Liver (tissue), 9 donors: ENCODE data around the gene KRT14. TPM values are rescaled to one million over a fixed set of nuclear protein-coding genes. Genes with fewer than 3 reads are reported as not detected.

ENCODE experiments used
- DNase-seq: peaks from one replicate; pipeline ENCODE4 v3.0.0-alpha.2; 2017; ENCODE audit warnings: low spot score
- H3K27ac ChIP-seq, 2 donors: one replicate each; pipeline ENCODE4 v1.7.0; 2013; ENCODE audit warnings: inconsistent platforms in 2 of 2, low read length in 2 of 2, control low read depth in 1 of 2, low read depth in 1 of 2, mild to moderate bottlenecking in 1 of 2
- H3K27me3 ChIP-seq, 4 donors: one replicate each; pipeline versions ENCODE4 v1.6.1 to v1.7.0; 2013; ENCODE audit warnings: low read length in 3 of 4, inconsistent platforms in 1 of 4, mild to moderate bottlenecking in 1 of 4, moderate library complexity in 1 of 4; ENCODE audit not compliant: control insufficient read depth in 4 of 4, insufficient read depth in 4 of 4
- H3K36me3 ChIP-seq, 4 donors: one replicate each; pipeline versions ENCODE4 v1.6.1 to v1.7.0; 2013; ENCODE audit warnings: low read length in 3 of 4, mild to moderate bottlenecking in 3 of 4, low read depth in 1 of 4, moderate library complexity in 1 of 4; ENCODE audit not compliant: control insufficient read depth in 4 of 4, insufficient read depth in 3 of 4
- H3K4me1 ChIP-seq, 4 donors: one replicate each; pipeline versions ENCODE4 v1.6.1 to v1.7.0; 2013; ENCODE audit warnings: low read length in 3 of 4, mild to moderate bottlenecking in 3 of 4, moderate library complexity in 1 of 4; ENCODE audit not compliant: control insufficient read depth in 4 of 4, insufficient read depth in 4 of 4
- H3K4me3 ChIP-seq, 3 donors: one replicate each; pipeline versions ENCODE4 v1.6.1 to v1.7.0; 2013; ENCODE audit warnings: low read length in 3 of 3, control low read depth in 1 of 3, low read depth in 1 of 3, mild to moderate bottlenecking in 1 of 3
- H3K9ac ChIP-seq, 2 donors: one replicate each; pipeline ENCODE4 v1.7.0; 2013; ENCODE audit warnings: low read length in 2 of 2, mild to moderate bottlenecking in 2 of 2, moderate library complexity in 2 of 2, control low read depth in 1 of 2, low read depth in 1 of 2
- H3K9me3 ChIP-seq, 4 donors: one replicate each; pipeline versions ENCODE4 v1.6.1 to v1.7.0; 2013; ENCODE audit warnings: low read length in 3 of 4; ENCODE audit not compliant: control insufficient read depth in 4 of 4
- ATF3 ChIP-seq: IDR thresholded peaks from 2 replicates; pipeline ENCODE4 v1.6.1; 2016; ENCODE audit warnings: antibody characterized with exemption
- CTCF ChIP-seq: fragments of 150-350 bp; IDR thresholded peaks from 2 replicates; pipeline ENCODE4 v1.5.1; 2017; ENCODE audit warnings: improper control_type of control experiment, low read depth, low read length; ENCODE audit not compliant: missing input control
- EGR1 ChIP-seq, 2 donors: IDR thresholded peaks; 2 replicates each; pipeline ENCODE4 v1.6.1; 2016 to 2018; ENCODE audit warnings: antibody characterized with exemption in 2 of 2, low read depth in 2 of 2
- FOXA1 ChIP-seq: IDR thresholded peaks from 2 replicates; pipeline ENCODE4 v1.6.1; 2016; ENCODE audit warnings: antibody characterized with exemption
- FOXA2 ChIP-seq: IDR thresholded peaks from 2 replicates; pipeline ENCODE4 v1.6.1; 2016; ENCODE audit warnings: antibody characterized with exemption
- GABPA ChIP-seq, 2 donors: IDR thresholded peaks in 1 of 2; conservative IDR thresholded peaks in 1 of 2; 2 replicates each; pipeline ENCODE4 v1.6.1; 2016; ENCODE audit warnings: antibody characterized with exemption in 2 of 2, mild to moderate bottlenecking in 1 of 2, moderate library complexity in 1 of 2
- HNF4A ChIP-seq, 2 donors: conservative IDR thresholded peaks; 2 replicates each; pipeline ENCODE4 v1.6.1; 2016; ENCODE audit warnings: antibody characterized with exemption in 2 of 2, mild to moderate bottlenecking in 2 of 2
- HNF4G ChIP-seq: IDR thresholded peaks from 2 replicates; pipeline ENCODE4 v1.6.1; 2016; ENCODE audit warnings: antibody characterized with exemption
- JUND ChIP-seq, 2 donors: IDR thresholded peaks; 2 replicates each; pipeline ENCODE4 v1.6.1; 2016; ENCODE audit warnings: antibody characterized with exemption in 2 of 2
- NR2F2 ChIP-seq: IDR thresholded peaks from 2 replicates; pipeline ENCODE4 v1.6.1; 2016; ENCODE audit warnings: antibody characterized with exemption
- RAD21 ChIP-seq, 2 donors: IDR thresholded peaks; 2 replicates each; pipeline ENCODE4 v1.6.1; 2016; ENCODE audit warnings: antibody characterized with exemption in 2 of 2, mild to moderate bottlenecking in 2 of 2
- RXRA ChIP-seq, 2 donors: IDR thresholded peaks; 2 replicates each; pipeline ENCODE4 v1.6.1; 2017 to 2018; ENCODE audit warnings: antibody characterized with exemption in 2 of 2, mild to moderate bottlenecking in 1 of 2
- SP1 ChIP-seq: IDR thresholded peaks from 2 replicates; pipeline ENCODE4 v1.6.1; 2018; ENCODE audit warnings: antibody characterized with exemption, mild to moderate bottlenecking
- TAF1 ChIP-seq: conservative IDR thresholded peaks from 2 replicates; pipeline ENCODE4 v1.6.1; 2016; ENCODE audit warnings: antibody characterized with exemption, mild to moderate bottlenecking
- YY1 ChIP-seq: IDR thresholded peaks from 2 replicates; pipeline ENCODE4 v1.6.1; 2016; ENCODE audit warnings: antibody characterized with exemption, mild to moderate bottlenecking
- WGBS: extraction: QIAGEN DNeasy Blood & Tissue Kit; methylation state at CpG from one replicate; pipeline ENCODE4 v1.1.7; 2013; 5-methylcytosine and 5-hydroxymethylcytosine counted together
- polyA plus RNA-seq, 2 donors: library from polyadenylated mRNA; stranded (reverse) in 1 of 2; unstranded in 1 of 2; fragments of 200-250 nt in 1 of 2; fragments of >200 nt in 1 of 2; fragmentation: Nextera tagmentation in 1 of 2; extraction: Ambion mirVana in 1 of 2; gene quantifications; one replicate each; pipeline versions ENCODE4 v1.2.1 to v1.2.3, GENCODE V29; 2013 to 2015
- total RNA-seq, 2 donors: library from RNA; depleted of rRNA; stranded (reverse); fragments of >200 nt; gene quantifications; one replicate each; pipeline ENCODE4 v1.2.3, GENCODE V29; 2014
- TF ChIP-seq, protein P1 (sequence below): IDR thresholded peaks from 2 replicates; pipeline ENCODE4 v1.6.1; 2016; ENCODE audit warnings: antibody characterized with exemption
- TF ChIP-seq, protein P2 (sequence below): IDR thresholded peaks from 2 replicates; pipeline ENCODE4 v1.6.1; 2016; ENCODE audit warnings: antibody characterized with exemption, mild to moderate bottlenecking
- TF ChIP-seq, protein P3 (sequence below): IDR thresholded peaks from 2 replicates; pipeline ENCODE4 v1.6.1; 2016; ENCODE audit warnings: antibody characterized with exemption
- donor health status: healthy.
- donor health status: healthy.
- donor health status: healthy.
- donor health status: healthy.
- donor health status: healthy.

The KRT14 gene
- total and polyA plus RNA-seq, 4 donors, result not detected

DNA sequence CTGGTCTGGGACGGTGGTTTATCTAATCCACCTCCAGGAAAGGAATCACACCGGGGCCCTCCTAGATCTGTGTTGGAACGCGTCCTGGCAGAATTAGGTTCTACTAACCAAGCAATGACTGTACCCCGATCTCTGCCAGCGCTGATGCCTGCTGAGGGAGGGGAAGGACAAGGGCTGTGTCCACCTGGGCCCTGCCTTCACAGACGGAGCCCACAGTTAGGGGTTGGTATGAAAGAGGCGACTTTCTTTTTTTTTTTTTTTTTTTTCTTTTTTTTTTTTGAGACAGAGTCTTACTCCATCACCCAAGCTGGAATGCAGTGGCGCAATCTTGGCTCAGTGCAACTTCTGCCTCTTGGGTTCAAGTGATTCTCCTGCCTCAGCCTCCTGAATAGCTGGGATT, 48.7 kb downstream of the KRT14 start:
- DNase-seq, result no peak
- H3K27ac ChIP-seq, result no peak overlapping the region
- H3K9ac ChIP-seq, result no peak overlapping the region
- H3K36me3 ChIP-seq, result no peaks in the 10 kb centered on the region
- no peak for TF ChIP-seq RXRA (IDR thresholded peaks at IDR 0.05)
- TF ChIP-seq NR2F2, result no peak
- WGBS, result 91% methylated on average over 9 of the region's 9 CpGs
- no peaks in the 10 kb centered on the region for H3K9me3 ChIP-seq
- H3K4me3 ChIP-seq, result no peak overlapping the region
- H3K4me1 ChIP-seq, result no peaks in the 10 kb centered on the region
- H3K27me3 ChIP-seq, result peaks cover 0 to 2% (median 0%) of the 10 kb centered on the region in 4 donors

DNA sequence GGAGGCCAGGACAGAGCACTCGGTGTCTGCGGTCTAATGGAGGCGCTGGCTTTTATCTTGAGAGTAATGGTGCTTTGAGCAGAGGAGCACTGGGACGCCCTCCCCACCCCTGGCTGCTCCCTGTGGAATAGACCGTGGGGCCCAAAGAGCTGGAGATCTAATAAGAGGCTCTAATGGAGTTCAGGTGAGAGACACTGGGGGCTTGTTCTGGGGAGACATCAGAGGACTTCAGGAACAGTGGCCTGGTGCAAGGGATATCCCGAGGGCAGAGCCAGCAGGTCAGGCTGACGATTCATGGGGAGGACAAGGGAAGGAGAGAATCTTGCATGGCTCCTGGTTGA, 49.1 kb downstream of the KRT14 start:
- H3K4me1 ChIP-seq, result no peaks in the 10 kb centered on the region
- no peak for DNase-seq
- H3K27ac ChIP-seq, result no peak overlapping the region
- TF ChIP-seq, protein P1, sequence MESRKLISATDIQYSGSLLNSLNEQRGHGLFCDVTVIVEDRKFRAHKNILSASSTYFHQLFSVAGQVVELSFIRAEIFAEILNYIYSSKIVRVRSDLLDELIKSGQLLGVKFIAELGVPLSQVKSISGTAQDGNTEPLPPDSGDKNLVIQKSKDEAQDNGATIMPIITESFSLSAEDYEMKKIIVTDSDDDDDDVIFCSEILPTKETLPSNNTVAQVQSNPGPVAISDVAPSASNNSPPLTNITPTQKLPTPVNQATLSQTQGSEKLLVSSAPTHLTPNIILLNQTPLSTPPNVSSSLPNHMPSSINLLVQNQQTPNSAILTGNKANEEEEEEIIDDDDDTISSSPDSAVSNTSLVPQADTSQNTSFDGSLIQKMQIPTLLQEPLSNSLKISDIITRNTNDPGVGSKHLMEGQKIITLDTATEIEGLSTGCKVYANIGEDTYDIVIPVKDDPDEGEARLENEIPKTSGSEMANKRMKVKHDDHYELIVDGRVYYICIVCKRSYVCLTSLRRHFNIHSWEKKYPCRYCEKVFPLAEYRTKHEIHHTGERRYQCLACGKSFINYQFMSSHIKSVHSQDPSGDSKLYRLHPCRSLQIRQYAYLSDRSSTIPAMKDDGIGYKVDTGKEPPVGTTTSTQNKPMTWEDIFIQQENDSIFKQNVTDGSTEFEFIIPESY, result no peak
- no peaks in the 10 kb centered on the region for H3K36me3 ChIP-seq
- H3K9ac ChIP-seq, result no peak overlapping the region
- H3K4me3 ChIP-seq, result no peak overlapping the region
- WGBS, result 89% methylated on average over 7 of the region's 7 CpGs
- H3K9me3 ChIP-seq, result no peaks in the 10 kb centered on the region
- peaks cover 0 to 2% (median 0%) of the 10 kb centered on the region in 4 donors for H3K27me3 ChIP-seq

GRCh38 chr17:41536741-41537613, 49.7 kb downstream of the KRT14 start:
- H3K27me3 ChIP-seq, result peaks cover 0 to 2% (median 0%) of the 10 kb centered on the region in 4 donors
- WGBS, result 88% methylated on average over 7 of the region's 7 CpGs
- H3K9me3 ChIP-seq, result no peaks in the 10 kb centered on the region
- H3K27ac ChIP-seq, result no peak overlapping the region
- no peaks in the 10 kb centered on the region for H3K4me1 ChIP-seq
- no peak overlapping the region for H3K4me3 ChIP-seq
- DNase-seq, result no peak
- no peak for TF ChIP-seq TAF1
- no peak for TF ChIP-seq HNF4G
- no peak for TF ChIP-seq ATF3
- TF ChIP-seq FOXA2, result no peak
- no peak for TF ChIP-seq SP1
- TF ChIP-seq, protein P2, sequence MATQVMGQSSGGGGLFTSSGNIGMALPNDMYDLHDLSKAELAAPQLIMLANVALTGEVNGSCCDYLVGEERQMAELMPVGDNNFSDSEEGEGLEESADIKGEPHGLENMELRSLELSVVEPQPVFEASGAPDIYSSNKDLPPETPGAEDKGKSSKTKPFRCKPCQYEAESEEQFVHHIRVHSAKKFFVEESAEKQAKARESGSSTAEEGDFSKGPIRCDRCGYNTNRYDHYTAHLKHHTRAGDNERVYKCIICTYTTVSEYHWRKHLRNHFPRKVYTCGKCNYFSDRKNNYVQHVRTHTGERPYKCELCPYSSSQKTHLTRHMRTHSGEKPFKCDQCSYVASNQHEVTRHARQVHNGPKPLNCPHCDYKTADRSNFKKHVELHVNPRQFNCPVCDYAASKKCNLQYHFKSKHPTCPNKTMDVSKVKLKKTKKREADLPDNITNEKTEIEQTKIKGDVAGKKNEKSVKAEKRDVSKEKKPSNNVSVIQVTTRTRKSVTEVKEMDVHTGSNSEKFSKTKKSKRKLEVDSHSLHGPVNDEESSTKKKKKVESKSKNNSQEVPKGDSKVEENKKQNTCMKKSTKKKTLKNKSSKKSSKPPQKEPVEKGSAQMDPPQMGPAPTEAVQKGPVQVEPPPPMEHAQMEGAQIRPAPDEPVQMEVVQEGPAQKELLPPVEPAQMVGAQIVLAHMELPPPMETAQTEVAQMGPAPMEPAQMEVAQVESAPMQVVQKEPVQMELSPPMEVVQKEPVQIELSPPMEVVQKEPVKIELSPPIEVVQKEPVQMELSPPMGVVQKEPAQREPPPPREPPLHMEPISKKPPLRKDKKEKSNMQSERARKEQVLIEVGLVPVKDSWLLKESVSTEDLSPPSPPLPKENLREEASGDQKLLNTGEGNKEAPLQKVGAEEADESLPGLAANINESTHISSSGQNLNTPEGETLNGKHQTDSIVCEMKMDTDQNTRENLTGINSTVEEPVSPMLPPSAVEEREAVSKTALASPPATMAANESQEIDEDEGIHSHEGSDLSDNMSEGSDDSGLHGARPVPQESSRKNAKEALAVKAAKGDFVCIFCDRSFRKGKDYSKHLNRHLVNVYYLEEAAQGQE, result no peak
- TF ChIP-seq JUND (IDR thresholded peaks at IDR 0.05), result no peak
- TF ChIP-seq NR2F2, result no peak
- TF ChIP-seq, protein P3, sequence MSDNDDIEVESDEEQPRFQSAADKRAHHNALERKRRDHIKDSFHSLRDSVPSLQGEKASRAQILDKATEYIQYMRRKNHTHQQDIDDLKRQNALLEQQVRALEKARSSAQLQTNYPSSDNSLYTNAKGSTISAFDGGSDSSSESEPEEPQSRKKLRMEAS, result no peak
- TF ChIP-seq, protein P1, result no peak
- no peak for TF ChIP-seq EGR1 (IDR thresholded peaks at IDR 0.05; ENCODE audit: low read depth in 2 of 2)
- no peak for TF ChIP-seq GABPA (IDR thresholded peaks at IDR 0.05 in 1 of 2, conservative IDR thresholded peaks at IDR 0.05 in 1 of 2)
- TF ChIP-seq HNF4A (conservative IDR thresholded peaks at IDR 0.05), result no peak
- no peak for TF ChIP-seq FOXA1
- TF ChIP-seq YY1, result no peak
- no peak for TF ChIP-seq CTCF
- no peak for TF ChIP-seq RXRA (IDR thresholded peaks at IDR 0.05)
- TF ChIP-seq RAD21 (IDR thresholded peaks at IDR 0.05), result no peak
- H3K9ac ChIP-seq, result no peak overlapping the region
- H3K36me3 ChIP-seq, result no peaks in the 10 kb centered on the region
